ENCODE measurements around the gene ZNRF1. TPM values are rescaled to one million over a fixed set of nuclear protein-coding genes. Genes with fewer than 3 reads are reported as not detected.
A peak's percentile ranks its signal among the peaks of the same experiment; 100 is the strongest.

ZNRF1 gene
- total RNA-seq (10 to 100 TPM; 20.8 to 26.3 TPM), polyA plus RNA-seq (1 to 10 TPM; 4.6 to 7.4 TPM)
- long read RNA-seq, donor 1, full-length matches to known transcripts: 14 of 16 reads
- long read RNA-seq, donor 1, partial matches to known transcripts: 1 of 16 reads
- long read RNA-seq, donor 1, other reads (novel, unspliced or antisense): 1 of 16 reads
- long read RNA-seq, donor 2, full-length matches to known transcripts: 22 of 29 reads
- long read RNA-seq, donor 2, partial matches to known transcripts: 0 of 29 reads
- long read RNA-seq, donor 2, other reads (novel, unspliced or antisense): 7 of 29 reads

GRCh38 chr16:74998481-74999218, at the start of gene ZNRF1:
TSS of gene ZNRF1 (plus strand) at chr16:74999024. CDS start at chr16:74999672, 648 bp downstream.
- Histone ChIP-seq H3K4me1 (ENCODE audit: control insufficient read depth in 1 of 2, insufficient read depth in 2 of 2, low read length in 2 of 2) (no peaks in the 10 kb centered on the region), H3K27me3 (ENCODE audit: control insufficient read depth in 1 of 2, insufficient read depth in 2 of 2, low read length in 1 of 2) (no peaks in the 10 kb centered on the region), H3K27ac (ENCODE audit: low read depth in 1 of 2, low read length in 2 of 2) (peak within 1 kb of the TSS in 1 of 2 donors; percentile 12), H3K9me3 (ENCODE audit: control insufficient read depth, low read length) (no peaks in the 10 kb centered on the region), H3K36me3 (ENCODE audit: control insufficient read depth in 1 of 2, insufficient read depth in 2 of 2, low read length in 1 of 2) (no peaks in the 10 kb centered on the region), H3K4me3 (ENCODE audit: low read length in 2 of 2) (peak within 1 kb of the TSS; percentile 78 to 95)
- ATAC-seq (ENCODE audit: low FRiP score) (peak; percentile 94), DNase-seq (peak; percentile 88 to 94)
- intact Hi-C loops (cut with DNase I): loop anchor here (1.0 to 5.0 kb wide), 2 partner anchors 49 to 113 kb away; no protein-coding TSS in a partner anchor
- 1% methylated on average over 45 to 73 of the region's 73 CpGs for WGBS, 2 donors

- DNase-seq (no peak), ATAC-seq (ENCODE audit: low FRiP score) (no peak)
- Histone ChIP-seq H3K4me3 (ENCODE audit: low read length in 2 of 2) (no peak overlapping the region), H3K27ac (ENCODE audit: low read depth in 1 of 2, low read length in 2 of 2) (no peak overlapping the region), H3K36me3 (ENCODE audit: control insufficient read depth in 1 of 2, insufficient read depth in 2 of 2, low read length in 1 of 2) (peaks cover 0 to 5% of the 10 kb centered on the region in 2 donors), H3K27me3 (ENCODE audit: control insufficient read depth in 1 of 2, insufficient read depth in 2 of 2, low read length in 1 of 2) (no peaks in the 10 kb centered on the region), H3K9me3 (ENCODE audit: control insufficient read depth, low read length) (no peaks in the 10 kb centered on the region), H3K4me1 (ENCODE audit: control insufficient read depth in 1 of 2, insufficient read depth in 2 of 2, low read length in 2 of 2) (no peaks in the 10 kb centered on the region)
- 95 to 98% methylated on average over 3 of the region's 3 CpGs for WGBS, 2 donors
- intact Hi-C loops (cut with DNase I): no loop called here
These were observed 49.5 kb upstream of the ZNRF1 start for GRCh38 chr16:74949309-74949708.

- no peak for DNase-seq
- Histone ChIP-seq H3K36me3 (ENCODE audit: control insufficient read depth in 1 of 2, insufficient read depth in 2 of 2, low read length in 1 of 2) (peaks cover 5 to 8% of the 10 kb centered on the region in 2 donors), H3K4me3 (ENCODE audit: low read length in 2 of 2) (no peak overlapping the region), H3K27ac (ENCODE audit: low read depth in 1 of 2, low read length in 2 of 2) (no peak overlapping the region), H3K9me3 (ENCODE audit: control insufficient read depth, low read length) (no peaks in the 10 kb centered on the region), H3K4me1 (ENCODE audit: control insufficient read depth in 1 of 2, insufficient read depth in 2 of 2, low read length in 2 of 2) (no peaks in the 10 kb centered on the region), H3K27me3 (ENCODE audit: control insufficient read depth in 1 of 2, insufficient read depth in 2 of 2, low read length in 1 of 2) (no peaks in the 10 kb centered on the region)
- intact Hi-C loops (cut with DNase I): no loop called here
- ATAC-seq (ENCODE audit: low FRiP score): no peak
- WGBS, 2 donors: 95 to 97% methylated on average over 7 of the region's 7 CpGs
These were observed 48.3 kb upstream of the ZNRF1 start for GRCh38 chr16:74950511-74950910.

- peaks cover 5 to 8% of the 10 kb centered on the region in 2 donors for H3K36me3 ChIP-seq (ENCODE audit: control insufficient read depth in 1 of 2, insufficient read depth in 2 of 2, low read length in 1 of 2)
- WGBS, 2 donors: 92 to 94% methylated on average over 11 of the region's 11 CpGs
These were observed 47.6 kb upstream of the ZNRF1 start for GRCh38 chr16:74951206-74951605.

GRCh38 chr16:74951681-74952080, 47.1 kb upstream of the ZNRF1 start:
- intact Hi-C loops (cut with DNase I): no loop called here
- 74 to 76% methylated on average over 4 of the region's 4 CpGs for WGBS, 2 donors

More at GRCh38 chr16:74951206-74951605, 47.6 kb upstream of the ZNRF1 start:
- Histone ChIP-seq H3K9me3 (ENCODE audit: control insufficient read depth, low read length) (no peaks in the 10 kb centered on the region), H3K27ac (ENCODE audit: low read depth in 1 of 2, low read length in 2 of 2) (no peak overlapping the region), H3K4me1 (ENCODE audit: control insufficient read depth in 1 of 2, insufficient read depth in 2 of 2, low read length in 2 of 2) (no peaks in the 10 kb centered on the region), H3K27me3 (ENCODE audit: control insufficient read depth in 1 of 2, insufficient read depth in 2 of 2, low read length in 1 of 2) (no peaks in the 10 kb centered on the region), H3K4me3 (ENCODE audit: low read length in 2 of 2) (no peak overlapping the region)
- DNase-seq (no peak), ATAC-seq (ENCODE audit: low FRiP score) (no peak)
- intact Hi-C loops (cut with DNase I): no loop called here

GRCh38 chr16:74954763-74955162, 44.1 kb upstream of the ZNRF1 start:
- DNase-seq (no peak), ATAC-seq (ENCODE audit: low FRiP score) (no peak)
- WGBS, 2 donors: 93% methylated on average over 4 of the region's 4 CpGs
- Histone ChIP-seq H3K4me3 (ENCODE audit: low read length in 2 of 2) (no peak overlapping the region), H3K9me3 (ENCODE audit: control insufficient read depth, low read length) (no peaks in the 10 kb centered on the region), H3K36me3 (ENCODE audit: control insufficient read depth in 1 of 2, insufficient read depth in 2 of 2, low read length in 1 of 2) (peaks cover 5 to 9% of the 10 kb centered on the region in 2 donors), H3K27me3 (ENCODE audit: control insufficient read depth in 1 of 2, insufficient read depth in 2 of 2, low read length in 1 of 2) (no peaks in the 10 kb centered on the region), H3K27ac (ENCODE audit: low read depth in 1 of 2, low read length in 2 of 2) (no peak overlapping the region), H3K4me1 (ENCODE audit: control insufficient read depth in 1 of 2, insufficient read depth in 2 of 2, low read length in 2 of 2) (no peaks in the 10 kb centered on the region)
- intact Hi-C loops (cut with DNase I): no loop called here

More at GRCh38 chr16:74951681-74952080, 47.1 kb upstream of the ZNRF1 start:
- H3K4me3 ChIP-seq (ENCODE audit: low read length in 2 of 2): no peak overlapping the region
- H3K27me3 ChIP-seq (ENCODE audit: control insufficient read depth in 1 of 2, insufficient read depth in 2 of 2, low read length in 1 of 2): no peaks in the 10 kb centered on the region
- no peak overlapping the region for H3K27ac ChIP-seq (ENCODE audit: low read depth in 1 of 2, low read length in 2 of 2)
- H3K4me1 ChIP-seq (ENCODE audit: control insufficient read depth in 1 of 2, insufficient read depth in 2 of 2, low read length in 2 of 2): no peaks in the 10 kb centered on the region
- ATAC-seq (ENCODE audit: low FRiP score) (no peak), DNase-seq (no peak)
- no peaks in the 10 kb centered on the region for H3K9me3 ChIP-seq (ENCODE audit: control insufficient read depth, low read length)
- H3K36me3 ChIP-seq (ENCODE audit: control insufficient read depth in 1 of 2, insufficient read depth in 2 of 2, low read length in 1 of 2): peaks cover 5 to 8% of the 10 kb centered on the region in 2 donors

GRCh38 chr16:74973304-74973703, 25.5 kb upstream of the ZNRF1 start:
- no peak for DNase-seq
- no peak overlapping the region for H3K27ac ChIP-seq (ENCODE audit: low read depth in 1 of 2, low read length in 2 of 2)
- no peaks in the 10 kb centered on the region for H3K9me3 ChIP-seq (ENCODE audit: control insufficient read depth, low read length)
- H3K4me1 ChIP-seq (ENCODE audit: control insufficient read depth in 1 of 2, insufficient read depth in 2 of 2, low read length in 2 of 2): no peaks in the 10 kb centered on the region
- H3K4me3 ChIP-seq (ENCODE audit: low read length in 2 of 2): no peak overlapping the region
- H3K36me3 ChIP-seq (ENCODE audit: control insufficient read depth in 1 of 2, insufficient read depth in 2 of 2, low read length in 1 of 2): no peaks in the 10 kb centered on the region
- ATAC-seq (ENCODE audit: low FRiP score): no peak
- H3K27me3 ChIP-seq (ENCODE audit: control insufficient read depth in 1 of 2, insufficient read depth in 2 of 2, low read length in 1 of 2): no peaks in the 10 kb centered on the region
- intact Hi-C loops (cut with DNase I): no loop called here
- WGBS, 2 donors: 88 to 97% methylated on average over 10 of the region's 10 CpGs

GRCh38 chr16:74975591-74975990, 23.2 kb upstream of the ZNRF1 start:
- Histone ChIP-seq H3K27ac (ENCODE audit: low read depth in 1 of 2, low read length in 2 of 2) (no peak overlapping the region), H3K4me3 (ENCODE audit: low read length in 2 of 2) (no peak overlapping the region), H3K27me3 (ENCODE audit: control insufficient read depth in 1 of 2, insufficient read depth in 2 of 2, low read length in 1 of 2) (no peaks in the 10 kb centered on the region), H3K36me3 (ENCODE audit: control insufficient read depth in 1 of 2, insufficient read depth in 2 of 2, low read length in 1 of 2) (no peaks in the 10 kb centered on the region), H3K9me3 (ENCODE audit: control insufficient read depth, low read length) (no peaks in the 10 kb centered on the region), H3K4me1 (ENCODE audit: control insufficient read depth in 1 of 2, insufficient read depth in 2 of 2, low read length in 2 of 2) (no peaks in the 10 kb centered on the region)
- no peak for DNase-seq
- 69 to 88% methylated on average over 5 of the region's 5 CpGs for WGBS, 2 donors
- ATAC-seq (ENCODE audit: low FRiP score): no peak
- intact Hi-C loops (cut with DNase I): no loop called here

Measured in aorta (tissue), 5 donors.